ENCODE results near the gene PRKCB.

The PRKCB gene

DNA sequence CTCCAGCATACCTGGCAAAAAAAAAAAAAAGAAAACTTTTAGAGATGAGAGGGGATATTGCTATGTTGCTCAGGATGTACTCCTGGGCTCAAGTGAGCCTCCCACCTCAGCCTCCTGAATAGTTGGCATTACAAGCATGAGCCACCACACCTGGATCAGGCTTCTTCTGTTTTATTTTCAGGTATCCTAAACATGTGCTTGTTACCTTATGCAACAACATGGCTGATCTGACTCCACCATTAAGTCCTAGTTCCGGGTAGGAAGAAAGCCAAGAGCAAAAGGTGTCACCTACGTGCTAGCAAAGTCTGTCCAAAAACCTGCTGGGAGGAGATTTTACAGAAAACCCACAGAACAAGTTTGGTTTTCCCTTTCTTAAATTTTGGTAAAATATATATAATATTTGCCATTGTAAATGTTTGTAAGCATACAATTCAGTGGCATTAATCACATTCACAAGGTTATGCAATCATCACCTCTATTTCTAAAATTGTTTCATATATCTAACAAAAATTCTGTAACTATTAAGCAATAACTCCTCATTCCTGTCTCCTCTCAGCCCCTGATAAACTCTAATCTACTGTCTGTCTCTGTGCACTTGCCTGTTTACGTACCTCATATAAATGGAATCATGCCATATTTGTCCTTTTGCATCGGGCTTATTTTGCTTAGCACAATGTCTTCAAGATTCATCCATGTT, 411.3 kb downstream of the PRKCB start:
- no peak for DNase-seq (ENCODE audit: low spot score)

DNA sequence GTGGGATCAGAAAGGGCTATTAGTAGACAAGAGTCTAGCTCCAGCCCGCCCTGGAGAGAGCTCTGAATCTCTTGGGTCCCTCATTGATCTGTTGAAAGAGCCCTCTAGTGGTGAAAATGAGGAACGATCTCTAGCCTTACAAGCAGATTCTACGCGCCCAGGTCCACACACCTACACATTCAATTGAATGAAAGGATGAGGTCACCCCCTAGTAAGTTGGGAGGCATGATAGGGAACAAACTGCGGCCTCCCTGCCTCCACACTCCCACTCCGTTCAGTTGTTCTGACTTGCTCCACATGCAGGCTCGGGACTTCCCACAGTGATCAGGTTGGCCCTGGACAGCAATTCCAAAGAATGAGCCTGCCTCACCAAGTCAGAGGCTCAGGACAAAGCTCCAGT, 417.4 kb downstream of the PRKCB start:
- peak; percentile 57 for DNase-seq (ENCODE audit: low spot score)

DNA sequence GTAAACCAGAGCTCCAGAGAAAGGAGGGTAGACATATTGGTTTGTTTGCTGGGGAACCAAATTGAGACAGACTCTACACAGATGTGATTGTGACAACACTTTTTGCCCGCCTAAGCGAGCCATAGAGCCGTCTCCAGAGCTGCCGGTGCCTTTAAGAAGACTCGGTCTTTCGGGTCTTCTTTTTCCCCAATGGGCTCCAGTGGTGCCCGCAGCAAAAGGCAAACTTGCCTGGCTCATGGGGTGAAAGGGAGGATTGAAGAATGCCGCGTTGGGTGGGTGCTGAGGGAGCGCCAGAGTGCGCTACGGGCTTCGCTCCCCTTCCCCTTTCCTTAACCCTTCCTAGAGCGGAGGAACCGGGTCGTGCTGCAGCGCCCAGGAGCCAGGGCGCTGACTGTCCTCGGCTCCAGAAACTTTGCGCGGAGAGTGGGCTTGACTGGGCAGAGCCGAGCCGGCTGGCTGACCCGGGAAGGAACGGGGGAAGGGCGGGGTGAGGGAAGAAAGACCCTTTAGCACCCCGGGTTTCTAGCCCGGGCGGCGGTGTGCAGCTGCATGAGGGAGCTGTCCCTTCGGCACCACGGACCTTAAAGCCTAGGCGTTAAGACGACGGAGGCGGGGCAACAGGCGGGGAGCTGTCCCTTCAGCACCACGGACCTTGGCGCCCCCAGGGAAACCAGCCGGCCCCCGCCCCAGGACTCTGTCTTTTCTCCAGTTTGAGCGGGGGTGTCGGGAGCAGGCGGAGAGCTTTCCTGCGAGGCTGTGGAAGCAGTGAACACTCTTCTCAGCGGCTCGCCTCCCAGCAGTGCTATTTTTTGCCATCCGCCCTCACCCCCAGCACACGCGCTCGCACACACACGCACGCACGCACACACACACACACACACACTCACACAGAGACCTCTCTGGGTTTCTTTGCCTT, 419.9 kb downstream of the PRKCB start, which contains the start of gene CACNG3:
TSS of gene CACNG3 (plus strand) at position 880 of the 916 bp plus-strand sequence. CDS start 420 bp downstream, outside the sequence.
- DNase-seq (ENCODE audit: low spot score), result peak; percentile 50

DNA sequence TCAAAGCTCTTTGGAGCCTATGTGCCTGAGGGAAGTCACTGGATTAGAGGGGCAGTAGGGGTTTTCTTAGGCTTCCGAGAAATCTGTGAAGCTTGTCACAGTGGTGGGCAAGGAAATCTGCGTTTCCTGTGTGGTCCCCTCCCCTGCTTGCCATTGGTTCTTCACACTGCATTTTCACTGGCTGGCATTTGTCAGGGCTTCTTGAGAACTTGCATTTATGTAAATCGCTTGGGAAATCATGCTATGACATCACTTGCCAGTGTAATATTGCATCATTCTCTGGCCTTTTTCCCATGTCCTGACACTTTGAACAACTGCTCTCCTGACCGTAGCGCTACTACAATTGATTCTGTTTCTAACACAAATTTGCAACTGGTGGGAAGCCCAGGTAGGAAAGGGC, 422.2 kb downstream of the PRKCB start:
- DNase-seq (ENCODE audit: low spot score), result no peak

DNA sequence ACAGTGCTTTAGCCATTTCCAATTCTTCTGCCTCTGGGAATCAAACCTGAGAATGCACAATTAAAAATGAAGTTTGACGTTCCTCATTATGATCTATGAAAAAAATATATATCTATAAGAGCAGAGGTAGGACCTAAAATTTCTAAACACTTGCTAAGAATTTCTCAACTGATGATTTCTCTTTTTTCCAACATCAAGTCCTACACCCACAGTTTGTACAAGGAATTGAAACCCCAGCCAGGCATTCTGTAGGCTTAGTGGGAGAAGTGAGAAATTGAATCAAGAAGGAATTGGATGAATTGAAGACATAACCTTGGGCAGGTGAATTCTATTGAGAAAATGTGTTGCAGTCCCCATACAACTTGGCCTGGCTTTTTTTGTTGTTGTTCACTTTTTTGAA, 423.0 kb downstream of the PRKCB start:
- DNase-seq (ENCODE audit: low spot score), result no peak

DNA sequence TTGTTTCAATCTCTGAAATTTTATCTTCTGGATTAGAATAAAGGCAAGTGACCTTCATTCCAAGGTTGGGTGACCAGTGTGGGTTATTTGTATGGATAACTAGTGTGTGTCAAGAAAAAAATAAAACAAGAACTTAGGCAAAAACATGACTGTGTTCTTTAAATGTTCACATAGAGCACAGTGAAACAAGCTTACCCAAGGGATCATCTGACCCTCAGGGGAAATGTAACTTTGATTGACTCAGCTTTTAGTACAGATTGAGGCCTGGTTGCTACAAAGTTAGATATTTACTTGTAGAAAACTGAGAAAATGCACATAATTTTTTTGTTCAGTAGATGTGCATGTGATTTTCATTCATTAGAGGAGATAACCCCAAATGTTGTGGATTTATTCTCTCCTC, 427.0 kb downstream of the PRKCB start:
- no peak for DNase-seq (ENCODE audit: low spot score)

Data from activated CD4-positive, alpha-beta T cell treated with anti-CD3 and anti-CD28 coated beads, Interleukin-2, Interleukin-4, amounts not matched to agents 100 ng/mL and 50 ng/mL, durations not matched to agents 16 hours and 8 hours (primary cell).